GM13976 (cell line): ENCODE measurements around the gene SLC6A1.

Experiments
- DNase-seq: peaks from one replicate; pipeline ENCODE4 v3.0.0; 2012; ENCODE audit warnings: low spot score
- CTCF ChIP-seq: IDR thresholded peaks from 2 replicates; pipeline ENCODE4 v1.5.1; 2012; ENCODE audit warnings: borderline replicate concordance, mild to moderate bottlenecking; ENCODE audit not compliant: insufficient read depth; ENCODE audit errors: extremely low read depth, missing control alignments, control extremely low read depth
- in situ Hi-C: fragments of 300-500 bp; cut with MboI; formaldehyde crosslinking; loops from one replicate; pipeline ENCODE4 v1.12.0; 2022; ENCODE audit warnings: low sequenced_read_pairs, mixed read lengths, inconsistent platforms; ENCODE audit not compliant: unreplicated experiment

The SLC6A1 gene

GRCh38 chr3:10975695-10976234, 16.8 kb upstream of the SLC6A1 start:
- DNase-seq: no peak
- in situ Hi-C loops: no loop called here
- TF ChIP-seq CTCF: no peak

- no peak for TF ChIP-seq CTCF
- in situ Hi-C loops: no loop called here
These were observed 15.8 kb upstream of the SLC6A1 start for GRCh38 chr3:10976770-10977169.

GRCh38 chr3:10977892-10978510, 14.5 kb upstream of the SLC6A1 start:
- no peak for TF ChIP-seq CTCF
- in situ Hi-C loops: no loop called here

More at GRCh38 chr3:10976770-10977169, 15.8 kb upstream of the SLC6A1 start:
- DNase-seq: no peak

GRCh38 chr3:10978956-10979355, 13.6 kb upstream of the SLC6A1 start:
- TF ChIP-seq CTCF: no peak
- in situ Hi-C loops: no loop called here

More at GRCh38 chr3:10977892-10978510, 14.5 kb upstream of the SLC6A1 start:
- DNase-seq: no peak

DNA sequence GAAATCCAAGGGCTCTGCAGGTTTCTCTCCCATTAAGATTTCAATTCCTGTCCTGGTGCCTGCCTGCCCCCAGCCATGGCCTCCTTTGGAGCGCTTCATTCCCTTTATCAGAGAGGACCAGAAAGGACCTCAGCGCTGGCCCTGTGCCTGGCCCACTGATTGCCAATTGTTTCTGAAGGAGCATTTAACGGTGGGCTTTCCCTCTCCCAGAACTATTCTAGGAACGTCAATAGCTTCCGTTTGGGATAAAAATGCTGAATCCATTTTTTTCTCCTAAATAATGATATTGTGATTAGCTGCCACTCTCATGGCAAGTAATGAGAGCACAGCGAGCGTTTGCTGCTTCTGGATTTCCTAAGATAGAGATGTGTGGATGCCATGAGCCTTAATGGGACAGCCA, 12.2 kb upstream of the SLC6A1 start:
- DNase-seq: no peak
- in situ Hi-C loops: no loop called here
- no peak for TF ChIP-seq CTCF

More at GRCh38 chr3:10978956-10979355, 13.6 kb upstream of the SLC6A1 start:
- DNase-seq: no peak

GRCh38 chr3:10981031-10981430, 11.5 kb upstream of the SLC6A1 start:
- DNase-seq: no peak
- no peak for TF ChIP-seq CTCF
- in situ Hi-C loops: no loop called here

- no peak for DNase-seq
- in situ Hi-C loops: no loop called here
- TF ChIP-seq CTCF: no peak
These were observed 10.6 kb upstream of the SLC6A1 start for GRCh38 chr3:10981961-10982360.
